ENCODE results near the gene ARID1A. TPM values are rescaled to one million over a fixed set of nuclear protein-coding genes. Genes with fewer than 3 reads are reported as not detected.
A peak's percentile ranks its signal among the peaks of the same experiment; 100 is the strongest.

The ARID1A gene
- total RNA-seq, 4 donors from 2014 or later = 43.4 to 72.0 (median 53.1) TPM

DNA sequence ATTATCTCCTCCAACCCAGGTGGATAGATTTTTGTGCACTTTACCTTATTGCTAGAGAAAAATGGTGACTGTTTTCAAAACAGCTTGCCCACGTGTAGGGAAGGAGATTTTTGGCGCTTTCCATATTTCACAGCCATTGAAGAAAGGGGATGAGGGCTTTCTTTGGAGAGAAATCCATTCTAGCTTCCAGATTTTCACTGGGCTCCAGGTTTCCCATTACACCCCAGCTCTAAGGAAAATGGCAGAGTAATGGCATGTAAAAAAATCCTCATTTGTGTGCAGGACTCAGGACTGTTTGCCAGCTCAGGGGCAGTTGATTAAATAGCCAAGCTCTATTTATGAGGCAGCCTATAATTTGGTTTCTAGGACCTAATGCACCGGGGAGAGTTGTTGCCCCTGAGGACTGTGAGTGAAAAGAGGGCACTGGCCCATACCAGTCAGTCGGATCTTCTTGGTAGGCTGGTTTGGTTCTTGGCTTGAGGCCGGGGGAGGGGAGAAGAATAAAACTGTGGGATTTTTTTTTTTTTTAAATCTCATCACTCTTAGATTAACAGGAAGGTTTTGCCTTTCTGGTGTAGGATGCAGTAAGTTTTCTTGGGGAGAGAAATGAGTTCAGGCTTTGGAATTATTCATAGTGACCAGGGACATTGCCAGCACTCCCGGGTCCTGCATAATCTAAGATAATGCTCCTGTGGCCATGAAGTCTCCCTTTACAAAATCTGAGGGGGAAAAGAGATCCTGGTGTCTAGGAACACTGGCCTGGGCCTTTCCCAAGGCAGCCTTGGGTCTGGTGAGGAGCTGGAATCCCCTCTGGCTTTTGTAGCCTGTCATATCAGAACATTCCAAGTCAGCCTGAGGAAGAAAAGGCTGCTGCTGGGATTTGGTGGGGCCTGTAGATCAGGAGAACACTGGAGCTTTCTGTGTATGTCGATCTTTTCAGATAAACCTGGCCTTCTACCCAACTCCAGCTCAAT, 1.9 kb upstream of the ARID1A start:
- H3K27ac ChIP-seq = peak overlapping the region; percentile 98 to 100 (median 100)
- H3K9me3 ChIP-seq = no peaks in the 10 kb centered on the region
- peak overlapping the region; percentile 31 to 64 (median 46) for H3K4me3 ChIP-seq
- TF ChIP-seq POLR2A (IDR thresholded peaks at IDR 0.05) (no peak), POLR2AphosphoS5 (IDR thresholded peaks at IDR 0.05) (peak in 2 of 3 donors; percentile 36 to 62)
- no peaks in the 10 kb centered on the region for H3K36me3 ChIP-seq
- no peak for DNase-seq
- H3K4me1 ChIP-seq = peaks cover 18 to 47% (median 37%) of the 10 kb centered on the region in 4 donors
- intact Hi-C loops (cut with DNase I; ENCODE audit: low total_unique reads) = loop anchor here (5.0 kb wide), 1 partner anchor 93 kb away; the partner anchor contains the start of gene PIGV
- in situ Hi-C loops (cut with MboI; ENCODE audit: low pct_ligation_motif_present in 1 of 4, low pct_unique_long_range_greater_than_20kb in 1 of 4, low sequenced_read_pairs in 3 of 4) = loop anchor here (10.0 to 25.0 kb wide), 2 partner anchors 91 to 93 kb away; partner anchors contain the start of gene PIGV (in 4 of the 4)
- 35 to 45% methylated on average over 7 of the region's 7 CpGs for WGBS, 2 donors (ENCODE audit: low coverage in 1 of 2)
- no peaks in the 10 kb centered on the region for H3K27me3 ChIP-seq

- in situ Hi-C loops (cut with MboI; ENCODE audit: low pct_ligation_motif_present in 1 of 4, low pct_unique_long_range_greater_than_20kb in 1 of 4, low sequenced_read_pairs in 3 of 4) (loop anchor here (10.0 to 25.0 kb wide), 2 partner anchors 90 to 93 kb away; partner anchors contain the start of gene PIGV (in 4 of the 4)), intact Hi-C loops (cut with DNase I; ENCODE audit: low total_unique reads) (loop anchor here (5.0 kb wide), 1 partner anchor 93 kb away; the partner anchor contains the start of gene PIGV)
- Histone ChIP-seq H3K27ac (peak overlapping the region; percentile 98 to 100 (median 100)), H3K4me1 (peaks cover 28 to 56% (median 46%) of the 10 kb centered on the region in 4 donors), H3K9me3 (no peaks in the 10 kb centered on the region), H3K36me3 (no peaks in the 10 kb centered on the region), H3K27me3 (no peaks in the 10 kb centered on the region), H3K4me3 (peak overlapping the region; percentile 39 to 99 (median 91))
- DNase-seq = peak; percentile 20
- WGBS, 2 donors (ENCODE audit: low coverage in 1 of 2) = 0 to 5% methylated on average over 1 to 14 of the region's 14 CpGs
- no peak for TF ChIP-seq CTCF (IDR thresholded peaks at IDR 0.05)
- TF ChIP-seq EP300 (IDR thresholded peaks at IDR 0.05; ENCODE audit: low read depth) = no peak
- TF ChIP-seq POLR2AphosphoS5 (IDR thresholded peaks at IDR 0.05) = no peak
- no peak for TF ChIP-seq POLR2A (IDR thresholded peaks at IDR 0.05)
These were observed 1.0 kb upstream of the ARID1A start for GRCh38 chr1:26694638-26695355.

GRCh38 chr1:26696119-26696653, 371 bp downstream of the ARID1A start:
- intact Hi-C loops (cut with DNase I; ENCODE audit: low total_unique reads) = no loop called here
- DNase-seq = peak; percentile 17
- Histone ChIP-seq H3K36me3 (no peaks in the 10 kb centered on the region), H3K4me3 (peak overlapping the region; percentile 90 to 99 (median 93)), H3K4me1 (peaks cover 41 to 60% (median 58%) of the 10 kb centered on the region in 4 donors), H3K27ac (peak overlapping the region; percentile 98 to 100 (median 100)), H3K9me3 (no peaks in the 10 kb centered on the region), H3K27me3 (no peaks in the 10 kb centered on the region)
- in situ Hi-C loops (cut with MboI; ENCODE audit: low pct_ligation_motif_present in 1 of 4, low pct_unique_long_range_greater_than_20kb in 1 of 4, low sequenced_read_pairs in 3 of 4) = loop anchor here (10.0 to 25.0 kb wide), 2 partner anchors 89 to 91 kb away; partner anchors contain the start of gene PIGV (in 4 of the 4)
- 0% methylated on average over 24 of the region's 72 CpGs; no CpG with 5 or more reads in 1 of the 2 donors for WGBS, 2 donors (ENCODE audit: low coverage in 1 of 2)
- no peak for TF ChIP-seq EP300 (IDR thresholded peaks at IDR 0.05; ENCODE audit: low read depth)
- TF ChIP-seq CTCF (IDR thresholded peaks at IDR 0.05) = no peak
- no peak for TF ChIP-seq POLR2AphosphoS5 (IDR thresholded peaks at IDR 0.05)
- no peak for TF ChIP-seq POLR2A (IDR thresholded peaks at IDR 0.05)

DNA sequence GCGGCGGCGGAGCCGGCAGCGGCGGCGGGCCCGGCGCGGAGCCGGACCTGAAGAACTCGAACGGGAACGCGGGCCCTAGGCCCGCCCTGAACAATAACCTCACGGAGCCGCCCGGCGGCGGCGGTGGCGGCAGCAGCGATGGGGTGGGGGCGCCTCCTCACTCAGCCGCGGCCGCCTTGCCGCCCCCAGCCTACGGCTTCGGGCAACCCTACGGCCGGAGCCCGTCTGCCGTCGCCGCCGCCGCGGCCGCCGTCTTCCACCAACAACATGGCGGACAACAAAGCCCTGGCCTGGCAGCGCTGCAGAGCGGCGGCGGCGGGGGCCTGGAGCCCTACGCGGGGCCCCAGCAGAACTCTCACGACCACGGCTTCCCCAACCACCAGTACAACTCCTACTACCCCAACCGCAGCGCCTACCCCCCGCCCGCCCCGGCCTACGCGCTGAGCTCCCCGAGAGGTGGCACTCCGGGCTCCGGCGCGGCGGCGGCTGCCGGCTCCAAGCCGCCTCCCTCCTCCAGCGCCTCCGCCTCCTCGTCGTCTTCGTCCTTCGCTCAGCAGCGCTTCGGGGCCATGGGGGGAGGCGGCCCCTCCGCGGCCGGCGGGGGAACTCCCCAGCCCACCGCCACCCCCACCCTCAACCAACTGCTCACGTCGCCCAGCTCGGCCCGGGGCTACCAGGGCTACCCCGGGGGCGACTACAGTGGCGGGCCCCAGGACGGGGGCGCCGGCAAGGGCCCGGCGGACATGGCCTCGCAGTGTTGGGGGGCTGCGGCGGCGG, 1.0 kb downstream of the ARID1A start:
- DNase-seq = peak; percentile 52
- intact Hi-C loops (cut with DNase I; ENCODE audit: low total_unique reads) = no loop called here
- in situ Hi-C loops (cut with MboI; ENCODE audit: low pct_ligation_motif_present in 1 of 4, low pct_unique_long_range_greater_than_20kb in 1 of 4, low sequenced_read_pairs in 3 of 4) = loop anchor here (10.0 to 25.0 kb wide), 2 partner anchors 88 to 90 kb away; partner anchors contain the start of gene PIGV (in 4 of the 4)
- TF ChIP-seq POLR2A (IDR thresholded peaks at IDR 0.05) (peak; percentile 32), CTCF (IDR thresholded peaks at IDR 0.05) (no peak), POLR2AphosphoS5 (IDR thresholded peaks at IDR 0.05) (peak in 2 of 3 donors; percentile 10 to 35)
- no peaks in the 10 kb centered on the region for H3K36me3 ChIP-seq
- peak overlapping the region; percentile 98 to 100 (median 100) for H3K27ac ChIP-seq
- no peaks in the 10 kb centered on the region for H3K9me3 ChIP-seq
- H3K27me3 ChIP-seq = no peaks in the 10 kb centered on the region
- H3K4me1 ChIP-seq = peaks cover 45 to 60% (median 58%) of the 10 kb centered on the region in 4 donors
- 1% methylated on average over 56 of the region's 98 CpGs; no CpG with 5 or more reads in 1 of the 2 donors for WGBS, 2 donors (ENCODE audit: low coverage in 1 of 2)
- H3K4me3 ChIP-seq = peak overlapping the region; percentile 90 to 99 (median 93)
